IPS-18c (cell line): Measurements from ENCODE around the gene CORO6.

Experiments
- H3K4me3 ChIP-seq: 2 replicates; pipeline ENCODE4 v1.7.0; 2013; ENCODE audit warnings: low read depth, mild to moderate bottlenecking, low read length, moderate library complexity; ENCODE audit not compliant: insufficient read depth
- H3K9me3 ChIP-seq: one replicate; pipeline ENCODE4 v1.6.1; 2013; ENCODE audit warnings: mild to moderate bottlenecking, low read length, moderate library complexity; ENCODE audit not compliant: control insufficient read depth, insufficient read depth

The CORO6 gene

DNA sequence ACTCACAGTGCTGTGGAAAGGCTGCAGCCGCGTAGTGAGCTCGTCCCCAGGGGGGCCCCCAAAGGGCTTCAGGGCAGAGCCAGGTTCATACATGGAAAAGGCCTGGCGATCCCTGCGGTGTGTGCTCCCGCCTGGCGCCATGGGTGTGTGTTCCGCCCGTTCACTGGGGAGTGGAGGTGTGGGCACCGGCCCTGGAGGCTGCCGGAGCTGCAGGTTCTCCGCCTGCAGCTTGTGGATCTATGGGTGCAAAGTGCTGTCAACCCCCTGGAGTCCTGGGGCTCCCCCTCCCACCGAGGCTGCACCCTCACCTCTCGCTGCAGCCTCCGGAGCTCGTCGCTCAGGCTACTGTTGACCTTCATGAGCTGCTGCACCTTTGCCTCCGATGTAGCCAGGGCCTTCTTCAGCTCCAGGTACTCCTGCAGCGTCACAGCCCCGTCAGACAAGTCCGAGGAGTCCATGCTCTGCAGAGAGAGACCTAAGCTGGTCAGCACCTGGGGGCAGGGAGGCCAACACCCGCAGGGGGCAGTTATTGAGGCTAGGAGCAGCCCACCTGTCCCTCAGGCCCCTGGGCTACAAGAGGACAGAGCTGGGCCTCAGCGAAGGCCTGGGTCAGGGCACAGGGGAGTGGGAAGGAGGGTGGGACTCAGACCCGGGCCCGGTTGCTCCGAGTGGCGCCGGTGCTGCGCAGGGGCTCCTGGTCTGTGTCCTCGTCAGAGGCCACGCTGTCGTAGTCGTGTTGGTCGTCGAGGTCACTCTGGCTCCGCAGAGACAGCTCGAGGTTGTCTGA is 46.3 kb downstream of the CORO6 start:
- peaks cover 4% of the 10 kb centered on the region for H3K9me3 ChIP-seq
- no peak overlapping the region for H3K4me3 ChIP-seq

DNA sequence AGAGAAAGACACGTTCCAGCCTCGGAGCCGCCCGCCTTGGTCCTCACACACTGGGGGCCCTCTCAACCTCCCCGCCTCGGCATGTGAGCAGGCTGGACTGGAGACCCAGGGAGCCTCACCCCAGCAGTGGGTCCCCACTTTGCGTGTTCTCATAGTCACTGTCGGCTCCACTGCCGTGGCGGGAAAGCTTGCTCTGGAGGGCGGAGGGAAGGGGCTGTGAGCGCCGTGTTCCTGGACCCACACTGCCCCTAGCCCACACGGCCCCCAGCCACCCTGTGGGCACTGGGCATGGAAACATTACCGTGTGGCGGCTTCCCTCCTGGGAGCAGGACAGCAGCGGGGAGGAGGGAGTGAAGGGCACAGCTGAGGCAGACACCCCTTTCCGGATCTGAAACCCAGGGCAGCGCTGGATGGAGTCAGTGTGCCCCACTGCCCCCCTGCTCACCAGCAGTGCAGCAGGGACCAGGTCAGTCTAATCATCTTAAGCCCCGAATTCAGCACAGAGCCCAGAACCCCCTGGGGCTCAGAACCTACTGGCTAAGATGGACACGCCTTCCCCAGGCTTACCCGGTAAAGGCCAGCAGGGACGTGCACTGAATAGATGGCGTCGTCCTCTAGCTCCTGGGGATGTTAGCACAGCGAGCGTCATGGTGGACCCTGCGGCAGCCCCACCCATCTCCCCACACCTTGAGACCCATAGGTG is 47.0 kb downstream of the CORO6 start:
- no peak overlapping the region for H3K4me3 ChIP-seq
- peaks cover 4% of the 10 kb centered on the region for H3K9me3 ChIP-seq

DNA sequence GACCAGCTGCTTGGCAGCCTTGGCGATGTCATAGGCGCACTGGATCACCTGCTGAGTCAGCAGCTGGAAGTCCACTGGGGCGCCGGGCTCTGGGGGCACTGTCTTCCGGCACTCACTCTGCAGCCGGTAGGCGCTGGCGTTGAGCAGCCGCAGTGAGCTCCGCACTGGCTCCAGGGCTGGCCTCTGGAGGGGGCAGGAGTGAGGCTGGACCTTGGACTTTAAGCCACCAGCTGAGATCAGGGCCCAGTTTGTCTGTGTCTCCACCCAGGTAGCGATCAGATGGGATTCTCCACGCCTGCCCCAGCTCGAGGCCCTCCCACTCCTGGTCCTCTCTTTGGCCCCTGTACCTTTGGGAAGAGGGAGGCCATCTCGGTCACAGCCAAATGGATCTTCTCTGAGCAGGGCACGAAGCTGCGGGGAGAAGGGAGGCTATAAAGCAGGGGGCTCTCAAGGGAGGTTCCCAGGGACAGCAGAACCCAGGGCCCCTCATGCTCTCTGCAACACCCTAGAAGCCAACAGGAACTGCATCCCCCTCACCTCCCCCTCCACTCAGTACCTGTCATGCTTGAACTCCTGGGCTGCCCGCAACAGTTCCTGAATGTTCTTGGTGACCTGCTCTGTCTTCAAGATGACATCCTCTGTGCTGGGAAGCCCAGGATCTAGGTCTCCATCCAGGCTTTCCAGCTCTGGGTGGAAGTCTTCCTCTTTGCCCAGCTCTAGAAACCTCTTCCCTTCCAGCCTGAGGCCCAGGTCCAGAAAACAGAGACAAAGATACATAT is 47.8 kb downstream of the CORO6 start:
- peaks cover 4% of the 10 kb centered on the region for H3K9me3 ChIP-seq
- H3K4me3 ChIP-seq: no peak overlapping the region

DNA sequence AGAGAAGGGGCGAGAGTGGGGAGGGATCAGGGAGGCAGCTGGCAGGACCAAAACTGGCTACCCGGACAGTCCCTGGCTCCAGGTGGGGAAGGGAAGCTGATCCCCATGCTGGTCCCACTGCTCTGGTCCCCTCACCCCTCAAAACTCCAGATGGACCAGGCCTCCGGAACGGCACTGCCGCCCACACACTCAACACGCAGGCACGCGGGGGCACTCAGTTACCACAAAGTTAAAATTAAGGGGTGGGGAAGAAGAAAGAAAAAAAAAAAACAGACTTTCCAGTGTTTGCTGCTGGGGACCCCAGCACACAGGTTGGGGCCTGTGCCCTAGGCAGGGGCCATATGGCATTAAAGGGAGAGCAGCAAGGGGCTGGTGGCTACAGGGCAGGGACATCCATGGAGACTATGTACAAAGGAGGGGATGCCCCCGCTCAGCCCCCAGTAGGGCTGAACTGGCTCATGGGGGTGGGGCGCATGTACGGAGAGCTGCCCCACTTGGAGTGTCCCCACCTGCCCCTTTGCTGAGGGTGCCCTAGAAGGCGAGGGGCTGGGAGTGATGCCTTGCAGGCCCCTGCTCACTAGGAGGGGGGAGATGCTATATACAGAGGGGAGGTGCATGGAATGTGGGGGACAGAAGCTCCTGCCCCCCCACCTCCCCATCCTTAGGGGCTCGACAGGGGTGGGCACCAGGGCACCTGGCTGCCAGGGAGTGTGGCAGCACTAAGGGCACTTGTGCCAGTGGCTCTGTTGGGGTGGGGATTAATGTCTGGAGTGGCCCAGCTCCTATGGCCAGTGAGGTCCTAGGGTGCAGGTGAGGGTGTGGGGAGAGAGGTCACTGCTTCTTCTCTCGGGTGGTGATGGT is 48.6 kb downstream of the CORO6 start:
- H3K9me3 ChIP-seq: peaks cover 4% of the 10 kb centered on the region
- no peak overlapping the region for H3K4me3 ChIP-seq

DNA sequence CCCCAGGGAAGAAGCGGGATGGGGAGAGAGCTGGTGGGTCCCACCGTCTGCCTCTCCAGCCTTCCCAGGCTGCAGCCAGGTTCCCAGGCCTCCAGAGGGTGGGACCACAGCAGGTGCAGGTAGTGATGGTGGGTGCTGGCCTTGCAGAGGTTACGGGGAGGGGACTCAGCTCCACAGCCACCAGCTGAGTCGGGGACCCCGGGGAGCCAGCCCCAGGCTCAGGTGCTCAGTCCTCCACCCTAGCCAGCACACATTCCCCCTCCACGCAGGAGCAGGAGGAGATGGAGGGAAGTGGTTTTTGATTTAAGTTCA is 49.2 kb downstream of the CORO6 start:
- Histone ChIP-seq H3K4me3 (no peak overlapping the region), H3K9me3 (peaks cover 6% of the 10 kb centered on the region)

DNA sequence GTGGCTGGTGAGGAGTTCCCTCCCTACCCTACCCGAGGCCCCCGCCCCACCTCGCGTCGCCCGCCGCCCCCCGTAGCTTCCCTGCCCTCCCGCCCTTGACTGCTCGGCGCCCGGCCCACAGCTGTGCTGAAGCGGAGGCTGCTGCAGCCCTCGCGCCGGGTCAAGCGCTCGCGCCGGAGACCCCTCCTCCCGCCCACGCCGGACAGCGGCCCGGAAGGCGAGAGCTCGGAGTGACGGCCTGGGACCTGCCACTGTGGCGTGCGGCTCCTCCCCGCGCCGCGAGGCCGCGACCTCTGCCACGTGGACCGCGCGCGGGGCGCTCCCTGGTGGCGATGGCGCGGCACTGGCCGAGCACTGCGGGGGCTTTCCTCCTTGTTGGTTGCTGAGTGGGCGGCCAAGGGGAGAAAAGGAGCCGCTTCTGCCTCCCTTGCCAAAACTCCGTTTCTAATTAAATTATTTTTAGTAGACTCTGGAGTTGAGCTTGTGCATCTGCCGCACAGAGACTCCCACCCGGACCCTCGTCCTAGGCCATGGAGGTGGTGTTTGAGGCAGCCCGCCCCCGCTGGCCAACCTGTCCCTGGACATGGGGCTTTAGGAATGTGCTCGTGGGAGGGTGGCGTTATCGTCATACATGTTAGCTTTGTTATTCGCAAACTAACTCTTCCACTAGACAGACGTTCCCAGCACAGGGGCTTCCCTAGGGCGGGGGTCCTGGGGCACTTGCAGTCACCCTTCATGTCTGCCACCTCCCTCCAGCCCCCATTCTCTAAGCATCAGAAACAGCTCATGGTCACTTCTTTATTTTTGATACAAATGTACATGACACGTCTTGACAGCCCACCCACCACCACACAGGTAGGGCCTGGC is 49.8 kb downstream of the CORO6 start:
- Histone ChIP-seq H3K9me3 (peaks cover 6% of the 10 kb centered on the region), H3K4me3 (no peak overlapping the region; the same call in 1 of the 2 replicates)

DNA sequence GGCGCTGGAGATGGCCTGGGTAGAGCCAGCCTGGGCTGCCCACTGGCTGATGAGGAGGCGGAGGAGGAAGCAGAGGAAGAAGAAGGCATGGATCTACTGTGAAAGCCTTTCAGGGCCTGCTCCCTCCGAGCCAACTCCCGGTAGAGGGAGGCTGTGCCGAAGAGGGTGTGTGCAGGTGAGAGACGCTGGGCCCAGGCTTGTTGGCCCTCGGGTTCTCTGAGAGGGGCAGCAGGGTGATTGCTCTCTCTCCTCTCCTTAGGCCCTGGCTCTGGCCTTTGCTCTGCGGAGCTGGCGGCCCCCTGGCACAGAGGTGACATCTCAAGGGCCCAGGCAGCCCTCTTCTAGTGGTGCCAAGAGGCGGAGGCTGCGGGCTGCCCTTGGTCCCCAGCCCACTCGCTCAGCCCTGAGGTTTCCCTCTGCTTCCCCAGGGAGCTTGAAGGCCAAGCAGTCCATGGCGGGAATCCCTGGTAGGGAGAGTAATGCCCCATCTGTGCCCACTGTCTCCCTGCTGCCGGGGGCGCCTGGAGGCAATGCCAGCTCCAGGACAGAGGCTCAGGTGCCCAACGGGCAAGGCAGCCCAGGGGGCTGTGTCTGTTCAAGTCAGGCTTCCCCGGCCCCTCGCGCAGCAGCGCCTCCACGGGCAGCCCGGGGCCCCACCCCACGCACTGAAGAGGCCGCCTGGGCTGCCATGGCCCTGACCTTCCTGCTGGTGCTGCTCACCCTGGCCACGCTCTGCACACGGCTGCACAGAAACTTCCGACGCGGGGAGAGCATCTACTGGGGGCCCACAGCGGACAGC is 50.6 kb downstream of the CORO6 start:
- H3K4me3 ChIP-seq: no peak overlapping the region; the same call in 1 of the 2 replicates
- H3K9me3 ChIP-seq: peaks cover 6% of the 10 kb centered on the region

DNA sequence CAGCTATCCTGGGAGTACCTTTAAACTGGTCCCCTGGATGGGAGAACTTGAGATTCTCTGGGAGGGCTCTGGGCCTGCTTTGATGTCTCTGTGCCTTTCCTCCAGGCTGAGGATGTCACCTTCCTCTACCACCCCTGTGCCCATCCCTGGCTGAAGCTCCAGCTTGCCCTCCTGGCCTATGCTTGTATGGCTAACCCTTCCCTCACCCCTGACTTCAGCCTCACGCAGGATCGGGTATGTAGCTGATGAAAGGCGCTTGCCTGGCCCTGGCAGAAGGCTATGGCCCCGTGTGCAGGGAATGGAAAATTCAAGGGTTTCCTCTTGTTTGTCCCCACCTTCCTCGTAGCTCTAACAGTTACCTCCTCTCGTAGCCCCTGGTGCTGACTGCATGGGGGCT is 51.2 kb downstream of the CORO6 start:
- Histone ChIP-seq H3K4me3 (no peak overlapping the region), H3K9me3 (peaks cover 6% of the 10 kb centered on the region)

DNA sequence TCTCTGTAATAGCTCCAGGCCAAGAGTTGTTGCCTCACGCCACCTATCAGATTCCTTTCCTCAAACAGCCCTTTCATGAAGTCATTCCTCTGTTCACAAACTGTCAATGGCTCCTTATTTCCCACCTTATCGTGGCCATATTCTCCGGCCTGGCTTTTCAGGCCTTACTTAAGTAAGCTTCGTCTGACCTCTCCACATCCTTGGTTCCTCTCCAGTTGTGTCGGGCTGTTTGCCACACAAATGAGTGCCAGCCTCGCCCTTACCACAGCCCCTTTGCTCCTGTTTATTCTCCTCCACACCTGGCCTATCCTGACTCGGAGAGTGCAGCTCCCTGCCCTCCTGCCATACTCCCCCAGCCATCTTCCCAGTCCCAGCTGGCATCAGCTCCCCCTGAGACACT is 52.2 kb downstream of the CORO6 start:
- H3K4me3 ChIP-seq: no peak overlapping the region
- peaks cover 4% of the 10 kb centered on the region for H3K9me3 ChIP-seq

DNA sequence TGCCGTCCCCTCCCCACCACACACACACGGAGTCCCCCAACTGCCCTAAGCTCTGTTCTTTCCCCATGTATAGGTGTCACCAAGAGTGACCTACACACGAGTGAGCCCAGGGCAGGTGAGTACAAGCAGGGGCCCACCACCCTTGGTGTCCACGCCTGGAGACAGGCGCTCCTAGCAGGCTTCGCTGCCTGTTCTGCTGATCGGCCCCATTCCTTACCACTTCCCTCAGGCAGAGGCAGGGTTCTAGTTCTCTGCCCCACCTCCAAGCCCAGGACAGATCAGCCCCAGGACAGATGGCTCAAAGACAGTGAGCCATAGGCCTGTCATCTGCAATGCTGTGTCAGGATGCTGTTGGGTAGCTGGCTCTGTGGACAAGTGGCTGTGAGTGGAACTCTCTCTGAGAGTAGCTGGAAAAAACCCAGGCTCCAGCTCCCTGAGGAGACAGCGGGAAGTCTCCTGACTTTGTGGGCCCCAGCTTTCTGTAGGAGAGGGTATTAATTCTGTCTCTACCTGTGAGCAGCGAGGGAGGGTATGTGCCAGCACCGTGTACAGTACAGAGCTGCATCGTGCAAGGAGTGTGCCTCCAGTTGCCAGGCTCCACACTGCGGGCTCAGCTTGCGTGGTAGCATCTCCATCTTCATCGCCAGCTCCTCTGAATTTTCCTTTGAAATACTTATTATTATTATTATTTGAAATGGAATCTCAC is 53.3 kb downstream of the CORO6 start:
- H3K9me3 ChIP-seq: peaks cover 4% of the 10 kb centered on the region
- peak overlapping the region; percentile 84 for H3K4me3 ChIP-seq

DNA sequence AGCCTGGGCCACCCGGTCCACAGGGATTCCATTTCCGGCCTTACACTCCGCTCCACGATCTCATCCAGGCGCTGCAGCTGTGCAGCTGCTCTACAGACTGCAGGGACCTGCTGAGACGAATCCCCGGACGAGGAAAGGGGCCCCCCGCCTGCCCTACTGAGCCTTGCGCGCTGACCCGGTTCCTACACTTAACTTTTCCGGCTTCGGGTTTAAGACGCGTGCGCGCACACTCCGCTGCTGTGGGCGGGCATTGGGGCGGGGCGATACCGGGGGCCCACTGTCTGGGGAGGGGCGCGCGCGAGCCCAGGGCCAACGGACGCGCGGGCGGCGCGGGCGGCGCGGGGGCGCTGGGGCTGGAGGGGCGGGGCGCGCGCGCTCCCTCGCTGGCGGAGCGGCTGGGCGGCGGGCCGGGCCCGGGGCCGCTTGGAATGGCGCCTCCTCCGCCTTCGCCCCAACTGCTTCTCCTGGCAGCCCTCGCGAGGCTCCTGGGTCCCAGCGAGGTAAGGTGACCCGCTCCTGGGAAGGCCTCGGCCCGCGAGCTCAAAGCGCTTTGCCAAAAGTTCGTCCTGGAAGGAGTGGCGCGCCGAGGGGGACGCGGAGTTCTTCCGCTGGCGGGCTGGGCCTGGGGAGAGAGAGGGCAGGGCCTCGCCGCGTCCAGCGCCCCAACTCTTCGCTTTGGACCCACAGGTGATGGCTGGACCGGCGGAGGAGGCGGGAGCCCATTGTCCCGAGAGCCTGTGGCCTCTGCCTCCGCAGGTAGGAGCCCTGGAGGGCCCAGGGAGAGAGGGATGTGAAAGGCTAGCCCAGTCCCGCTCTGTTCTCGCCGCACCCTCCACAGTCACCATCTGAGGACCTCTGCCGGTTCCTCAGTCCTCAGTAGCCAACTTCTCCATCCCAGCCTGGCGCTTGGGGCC is 54.1 kb downstream of the CORO6 start, which contains the start of gene TP53I13:
TP53I13 (plus strand) TSS at position 371 of the 914 bp plus-strand sequence; CDS start at position 429, 58 bp downstream.
- Histone ChIP-seq H3K4me3 (peak within 1 kb of the TSS; percentile 84), H3K9me3 (peaks cover 4% of the 10 kb centered on the region)

DNA sequence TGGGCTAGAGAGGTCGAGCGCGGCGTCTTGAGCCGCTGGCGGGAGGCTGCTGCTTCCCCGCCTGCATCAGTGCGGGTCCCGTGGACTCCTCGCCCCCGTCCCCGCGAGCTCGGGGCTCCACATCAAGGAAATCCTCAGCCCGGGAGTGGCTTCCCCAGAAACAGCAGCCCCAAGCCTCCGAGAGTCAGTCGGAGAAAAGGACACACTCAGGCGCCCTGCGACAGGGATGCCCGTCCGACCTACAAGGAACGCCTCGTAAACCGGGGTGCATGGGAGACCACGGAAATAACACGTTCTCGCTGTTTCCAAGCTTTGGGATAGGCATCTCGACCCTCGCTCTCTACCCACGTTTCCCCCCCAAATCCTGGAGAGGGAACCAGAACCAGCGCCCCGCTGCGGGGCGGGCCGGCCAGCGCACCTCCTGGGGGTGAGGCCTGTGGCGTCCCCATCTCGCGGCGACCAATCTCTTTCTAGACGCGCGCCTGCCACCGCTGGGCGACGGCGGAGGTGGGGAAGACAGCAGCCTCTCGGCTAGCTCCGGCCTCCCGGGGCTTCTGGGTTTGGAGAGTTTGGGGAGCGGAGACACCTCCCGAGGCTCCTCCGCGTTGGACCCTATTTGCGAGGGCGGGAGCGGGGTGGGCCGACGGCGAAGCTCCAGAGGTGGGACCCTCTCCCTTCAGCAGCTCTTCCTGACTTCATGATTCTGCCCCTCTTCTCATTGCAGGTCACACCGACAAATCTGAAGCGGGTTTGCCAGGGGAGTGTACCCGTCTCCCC is 55.0 kb downstream of the CORO6 start:
- peaks cover 4% of the 10 kb centered on the region for H3K9me3 ChIP-seq
- H3K4me3 ChIP-seq: peak overlapping the region; percentile 80

DNA sequence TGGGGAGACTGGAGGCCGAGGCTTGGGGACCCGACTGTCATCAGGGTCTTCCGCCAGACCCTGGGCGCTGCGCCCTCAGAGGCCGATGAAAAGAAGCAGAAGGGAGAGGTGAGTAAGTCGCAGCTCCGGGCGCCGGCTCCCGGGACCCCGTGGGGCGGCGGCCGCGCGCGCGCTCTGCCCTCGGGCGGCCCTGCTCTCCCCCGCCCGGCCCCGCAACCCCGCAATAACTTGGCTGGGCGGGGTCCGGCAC is 55.5 kb downstream of the CORO6 start:
- Histone ChIP-seq H3K9me3 (peaks cover 4% of the 10 kb centered on the region), H3K4me3 (peak overlapping the region; percentile 80)
